Mesodermal cell (in vitro differentiated cells): ENCODE data around the gene DPCD. TPM values are rescaled to one million over a fixed set of nuclear protein-coding genes. Genes with fewer than 3 reads are reported as not detected.
A peak's percentile ranks its signal among the peaks of the same experiment; 100 is the strongest.

Experiments
- H3K27ac ChIP-seq: 2 replicates; pipeline ENCODE4 v1.7.0; 2013; ENCODE audit warnings: mild to moderate bottlenecking, low read depth, low read length, moderate library complexity; ENCODE audit not compliant: severe bottlenecking
- H3K36me3 ChIP-seq: 2 replicates; pipeline ENCODE4 v1.7.1; 2013; ENCODE audit warnings: mild to moderate bottlenecking, low read length, moderate library complexity; ENCODE audit not compliant: control insufficient read depth, insufficient read depth
- H3K4me1 ChIP-seq: one replicate; pipeline ENCODE4 v1.7.1; 2013; ENCODE audit warnings: mild to moderate bottlenecking, low read length; ENCODE audit not compliant: insufficient read depth, control insufficient read depth, poor library complexity, severe bottlenecking
- H3K4me3 ChIP-seq: 2 replicates; pipeline ENCODE4 v1.7.0; 2013; ENCODE audit warnings: low read length, control low read depth, mild to moderate bottlenecking; ENCODE audit not compliant: insufficient read depth, poor library complexity, severe bottlenecking; ENCODE audit errors: extremely low read depth
- H3K9me3 ChIP-seq: 2 replicates; pipeline ENCODE4 v1.7.1; 2013; ENCODE audit warnings: mild to moderate bottlenecking, low read length, moderate library complexity; ENCODE audit not compliant: control insufficient read depth
- WGBS, 2 experiments: methylation state at CpG; one replicate each; pipeline ENCODE4 v1.1.5; 2013; ENCODE audit warnings: missing lambda C conversion rate in 2 of 2; ENCODE audit not compliant: insufficient coverage in 2 of 2; 5-methylcytosine and 5-hydroxymethylcytosine counted together
- polyA plus RNA-seq, 2 experiments: library from polyadenylated mRNA; stranded (reverse); fragments of 50-300 nt; gene quantifications; one replicate each; pipeline ENCODE4 v1.2.3, GENCODE V29; 2013

DPCD gene
- polyA plus RNA-seq (2013, experiment 1 of 2): 41.1 TPM
- 39.3 TPM for polyA plus RNA-seq (2013, experiment 2 of 2)

DNA sequence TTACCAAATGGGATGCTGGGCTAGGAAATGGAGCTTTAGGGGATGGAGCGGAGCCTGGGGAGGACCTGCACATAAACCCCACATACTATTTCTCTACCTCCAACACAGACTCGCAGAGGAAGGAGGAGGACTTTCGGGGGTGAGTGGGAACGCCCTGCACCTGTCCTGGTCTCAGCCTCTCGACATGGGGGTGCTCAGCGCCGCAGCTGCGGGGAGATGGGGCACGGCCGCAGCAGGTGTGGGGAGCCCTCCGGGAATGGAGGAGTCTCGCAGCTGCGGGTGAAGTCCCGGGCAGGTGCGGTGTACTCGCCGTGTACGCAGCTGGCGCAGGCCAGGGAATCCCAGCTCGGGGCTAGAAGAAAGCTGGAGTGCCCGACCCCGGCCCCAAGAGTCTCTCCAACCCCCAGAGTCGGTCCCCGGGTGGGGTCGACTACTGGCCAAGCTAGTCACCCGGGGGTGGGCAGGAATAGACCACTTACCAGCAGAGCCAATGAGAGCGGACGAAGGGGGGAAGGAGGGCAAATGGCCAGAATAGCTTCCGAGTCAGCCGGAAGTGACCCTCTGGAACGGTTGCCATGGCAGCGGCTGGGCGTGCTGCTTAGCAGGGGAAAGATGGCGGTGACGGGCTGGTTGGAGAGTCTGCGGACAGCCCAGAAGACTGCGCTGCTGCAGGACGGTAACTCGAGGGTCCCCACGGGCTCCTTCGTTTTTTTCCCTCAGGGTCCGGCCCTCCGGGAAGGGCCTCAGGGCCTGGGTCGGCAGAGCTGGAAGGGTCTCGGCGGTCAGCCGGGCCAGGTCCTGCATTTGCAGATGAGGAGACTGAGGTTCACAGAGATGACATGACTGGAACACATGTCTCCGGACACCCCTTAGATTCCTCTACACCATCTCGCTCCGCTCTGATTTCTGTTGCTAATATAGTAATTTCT is at the start of gene DPCD, which contains the start of gene POLL:
Gene DPCD, plus strand, starts transcription at position 597 of the 929 bp plus-strand sequence. Its CDS starts 16 bp downstream, at position 613.
Gene POLL, minus strand, starts transcription at position 533 of the 929 bp plus-strand sequence. CDS start 897 bp downstream, outside the sequence.
- Histone ChIP-seq H3K4me1 (no peaks in the 10 kb centered on the region), H3K27ac (peak within 1 kb of the TSS; percentile 49), H3K9me3 (no peaks in the 10 kb centered on the region), H3K36me3 (peaks cover 22% of the 10 kb centered on the region), H3K4me3 (peak within 1 kb of the TSS; percentile 95)
- 0 to 1% methylated on average over 33 to 41 of the region's 50 CpGs for WGBS, 2 experiments

DNA sequence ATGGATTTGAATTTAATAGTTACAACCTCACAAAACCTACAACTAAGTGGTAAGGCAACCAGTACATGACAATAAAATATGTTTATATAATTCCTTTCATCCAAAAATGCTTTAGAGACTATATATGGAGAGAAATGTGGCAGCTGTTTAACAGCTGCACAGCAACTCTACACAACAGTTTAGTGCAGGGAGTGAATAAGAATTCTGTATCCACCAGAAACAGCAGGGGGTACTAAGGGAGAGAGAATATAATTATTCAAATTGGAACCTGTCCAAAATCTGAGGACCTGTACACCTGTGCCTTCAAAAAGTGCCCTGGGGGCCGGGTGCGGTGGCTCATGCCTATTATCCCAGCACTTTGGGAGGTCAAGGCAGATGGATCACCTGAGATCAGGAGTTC is 49.7 kb upstream of the DPCD start:
- no peak overlapping the region for H3K27ac ChIP-seq
- WGBS, 2 experiments: 84 to 100% methylated on average over 2 of the region's 2 CpGs

DNA sequence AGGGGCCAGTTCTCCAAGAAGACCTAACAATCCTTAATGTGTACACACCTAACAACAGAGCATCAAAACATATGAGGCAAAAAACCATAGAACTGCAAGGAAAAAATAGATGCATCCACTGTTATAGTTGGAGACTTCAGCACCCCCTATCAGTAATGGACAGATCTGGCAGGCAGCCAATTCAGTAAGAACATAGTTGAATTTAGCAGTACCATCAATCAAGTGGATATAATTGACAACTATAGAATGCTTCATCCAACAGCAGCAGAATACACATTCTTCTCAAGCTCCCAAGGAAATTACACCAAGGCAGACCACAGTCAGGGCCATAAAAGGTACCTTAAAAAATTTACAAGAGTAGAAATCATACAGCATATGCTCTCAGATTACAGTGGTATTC is 42.2 kb upstream of the DPCD start:
- Histone ChIP-seq H3K36me3 (peaks cover 4% of the 10 kb centered on the region), H3K4me3 (no peak overlapping the region), H3K27ac (no peak overlapping the region), H3K9me3 (no peaks in the 10 kb centered on the region), H3K4me1 (no peaks in the 10 kb centered on the region)

More for the DNA sequence above, 49.7 kb upstream of the DPCD start:
- peaks cover 11% of the 10 kb centered on the region for H3K4me1 ChIP-seq
- H3K4me3 ChIP-seq: no peak overlapping the region
- no peaks in the 10 kb centered on the region for H3K9me3 ChIP-seq
- peaks cover 23% of the 10 kb centered on the region for H3K36me3 ChIP-seq

DNA sequence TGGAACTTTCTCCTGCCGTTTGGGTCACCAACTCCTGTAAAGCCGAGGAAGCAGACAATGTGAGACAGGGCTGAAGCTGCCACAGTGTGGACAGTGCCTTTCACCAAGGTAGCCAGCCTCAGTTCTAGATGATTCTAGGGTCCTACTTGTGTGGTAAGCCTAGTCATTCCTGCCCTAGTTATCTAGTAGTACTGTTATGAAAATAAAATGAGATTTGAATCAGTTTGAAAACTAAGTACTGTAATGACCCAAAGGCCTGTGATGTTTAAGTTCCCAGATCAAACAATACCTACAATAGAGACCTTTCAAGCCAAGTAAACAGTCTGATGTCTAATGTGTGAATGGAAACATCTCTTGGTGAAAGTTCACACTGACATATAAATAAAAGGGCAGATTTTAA is 37.2 kb upstream of the DPCD start:
- WGBS, 2 experiments: 90 to 92% methylated on average over 2 of the region's 2 CpGs
- Histone ChIP-seq H3K4me1 (no peaks in the 10 kb centered on the region), H3K4me3 (no peak overlapping the region)

DNA sequence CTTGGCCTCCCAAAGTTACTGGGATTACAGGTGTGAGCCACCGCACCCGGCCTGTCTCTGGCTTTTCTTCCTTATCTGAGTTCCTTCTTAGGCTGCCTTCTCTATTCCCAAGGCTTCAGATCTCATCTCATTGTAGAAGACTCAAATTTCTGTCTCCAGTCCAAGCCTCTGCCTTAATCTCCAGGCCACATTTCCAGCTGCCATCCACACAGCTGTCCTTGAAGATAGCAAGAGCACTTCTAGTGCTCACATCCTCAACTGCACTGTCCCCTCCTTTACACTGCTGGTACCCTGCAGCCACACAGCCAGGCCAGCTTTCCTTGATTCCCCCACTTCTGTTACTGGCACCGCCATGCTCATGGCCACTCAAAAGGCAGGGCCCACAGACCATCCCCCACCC is 35.7 kb upstream of the DPCD start:
- Histone ChIP-seq H3K4me3 (no peak overlapping the region), H3K9me3 (no peaks in the 10 kb centered on the region), H3K36me3 (peaks cover 35% of the 10 kb centered on the region), H3K4me1 (no peaks in the 10 kb centered on the region), H3K27ac (no peak overlapping the region)
- 94 to 100% methylated on average over 3 of the region's 3 CpGs for WGBS, 2 experiments

More for the DNA sequence above, 37.2 kb upstream of the DPCD start:
- H3K27ac ChIP-seq: no peak overlapping the region
- no peaks in the 10 kb centered on the region for H3K9me3 ChIP-seq
- H3K36me3 ChIP-seq: peaks cover 35% of the 10 kb centered on the region

DNA sequence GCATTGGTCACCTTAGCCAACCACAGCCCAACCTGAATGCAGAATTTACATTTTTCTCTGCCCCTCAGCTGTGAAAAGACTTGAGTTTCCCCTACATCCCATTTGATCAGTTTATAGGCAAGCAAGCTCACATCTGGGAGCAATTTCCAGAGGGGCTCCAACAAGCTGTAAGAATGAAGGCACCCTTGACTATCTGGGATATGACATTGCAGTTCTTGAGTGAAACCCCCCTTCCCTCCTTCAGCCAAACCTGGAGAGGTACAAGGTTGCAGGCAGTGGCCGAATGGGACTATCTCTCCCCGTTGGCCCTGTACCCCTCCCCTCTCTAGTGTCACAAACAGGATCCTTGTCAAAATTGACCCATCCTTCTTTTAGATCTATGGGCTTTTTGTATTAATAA is 30.6 kb upstream of the DPCD start:
- 100% methylated on average over 2 of the region's 2 CpGs; no CpG with 5 or more reads in 1 of the 2 experiments for WGBS, 2 experiments
- Histone ChIP-seq H3K9me3 (no peaks in the 10 kb centered on the region), H3K4me1 (peaks cover 7% of the 10 kb centered on the region), H3K36me3 (peaks cover 20% of the 10 kb centered on the region), H3K4me3 (no peak overlapping the region), H3K27ac (no peak overlapping the region)

DNA sequence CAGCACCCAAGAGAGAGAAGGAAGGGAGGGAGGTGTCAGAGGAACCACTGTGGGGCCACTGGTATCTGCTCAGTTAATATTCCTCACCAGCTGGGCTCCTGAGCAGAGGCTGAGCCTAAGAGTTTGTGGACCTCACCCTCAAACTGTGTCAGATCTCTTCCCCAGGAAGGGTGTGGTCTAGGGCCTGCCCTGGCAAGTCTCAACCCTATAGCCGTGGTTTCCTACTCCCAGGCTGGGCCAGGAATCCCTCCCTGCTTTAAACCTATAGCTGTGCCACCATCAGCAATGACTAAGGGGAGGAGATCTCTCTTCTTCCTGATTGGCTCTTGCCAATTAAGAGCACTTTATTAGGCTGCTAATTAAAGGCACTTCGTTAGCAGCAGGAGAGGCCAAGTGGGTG is 29.9 kb upstream of the DPCD start:
- H3K4me3 ChIP-seq: no peak overlapping the region
- no peaks in the 10 kb centered on the region for H3K9me3 ChIP-seq
- H3K36me3 ChIP-seq: peaks cover 14% of the 10 kb centered on the region
- WGBS, 2 experiments: 82 to 100% methylated on average over 1 to 2 of the region's 2 CpGs
- peaks cover 7% of the 10 kb centered on the region for H3K4me1 ChIP-seq
- H3K27ac ChIP-seq: no peak overlapping the region

DNA sequence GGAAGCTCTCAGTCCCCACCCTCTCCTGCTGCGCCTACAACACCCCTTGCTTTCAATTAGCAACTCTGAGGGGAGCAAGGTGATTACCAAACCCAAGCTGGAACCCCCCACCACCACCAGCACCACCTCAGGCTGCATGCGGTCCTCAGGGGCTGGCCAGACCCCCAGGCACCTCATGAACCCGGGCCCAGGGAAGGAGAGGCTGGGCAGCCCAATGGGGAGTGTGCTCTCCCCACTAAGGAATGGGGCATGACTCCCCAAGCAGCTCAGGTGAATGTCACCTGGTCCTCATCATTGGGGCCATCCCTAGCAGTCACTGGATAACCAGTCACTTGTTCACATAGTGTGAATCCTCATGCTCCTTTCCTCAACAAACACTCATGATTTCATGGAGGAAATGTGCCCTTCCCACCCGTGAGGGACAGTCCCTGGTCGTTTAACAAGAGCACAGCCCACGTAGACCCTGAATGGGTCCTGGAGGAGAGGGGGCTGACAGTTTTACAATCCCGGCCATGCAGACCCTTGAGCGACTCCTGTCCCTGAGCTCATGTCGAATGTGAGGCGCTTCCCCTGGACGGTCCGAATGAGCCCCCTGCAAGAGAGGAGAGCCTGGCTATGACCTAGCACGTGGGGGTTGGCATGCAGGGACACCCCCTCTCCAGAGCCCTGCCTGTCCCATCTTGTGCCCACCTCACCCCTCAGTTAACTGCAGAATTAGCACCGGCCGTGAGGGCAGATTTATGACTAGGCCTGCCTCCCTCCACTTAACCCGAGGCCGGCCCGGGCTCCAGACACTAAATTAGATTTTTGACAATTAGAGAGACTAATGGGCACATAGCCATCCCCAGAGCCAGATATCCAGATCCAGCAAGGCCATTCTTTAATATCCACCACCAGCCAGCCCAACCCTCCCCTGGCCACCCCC is 29.2 kb upstream of the DPCD start:
- Histone ChIP-seq H3K27ac (no peak overlapping the region), H3K4me3 (no peak overlapping the region), H3K4me1 (peaks cover 7% of the 10 kb centered on the region), H3K9me3 (no peaks in the 10 kb centered on the region), H3K36me3 (peaks cover 7% of the 10 kb centered on the region)
- 86 to 92% methylated on average over 10 to 17 of the region's 18 CpGs for WGBS, 2 experiments

DNA sequence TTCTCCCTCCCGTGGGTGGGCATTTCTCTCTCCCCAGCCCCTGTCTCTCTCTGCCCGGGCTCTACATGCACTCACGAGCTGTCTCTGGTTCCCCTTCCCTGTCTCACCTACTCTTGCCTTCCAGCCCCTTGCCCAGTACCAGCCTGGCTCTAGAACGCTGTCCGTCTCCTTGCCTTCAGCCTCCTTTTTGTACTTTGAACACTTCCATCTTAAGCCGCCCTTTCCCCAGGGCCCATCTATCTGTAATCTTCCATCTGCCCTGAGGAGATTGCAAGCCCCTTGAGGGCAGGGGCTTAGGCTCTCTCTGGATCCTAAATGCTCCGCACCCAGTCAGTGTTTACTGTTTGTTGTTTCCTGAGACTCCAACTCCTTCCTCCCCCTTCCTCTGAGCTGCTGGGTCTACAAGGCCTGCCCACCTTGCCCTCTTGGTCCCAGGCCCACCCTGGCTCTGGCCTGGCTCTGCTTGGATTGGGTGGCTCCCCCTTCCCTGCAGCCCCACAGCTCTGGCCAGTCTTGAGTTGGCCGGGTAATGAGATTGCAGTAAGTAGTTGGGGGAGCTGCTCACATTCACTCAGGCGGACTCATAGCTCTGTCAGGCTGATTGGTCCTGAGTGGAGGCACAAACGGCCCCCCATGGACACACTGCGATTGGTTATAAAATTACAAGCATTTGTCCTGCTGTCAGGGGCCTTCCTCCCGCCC is 28.4 kb upstream of the DPCD start:
- H3K27ac ChIP-seq: no peak overlapping the region
- 92 to 97% methylated on average over 6 to 11 of the region's 12 CpGs for WGBS, 2 experiments

More for the DNA sequence above, 28.4 kb upstream of the DPCD start:
- Histone ChIP-seq H3K4me3 (no peak overlapping the region), H3K4me1 (peaks cover 7% of the 10 kb centered on the region), H3K9me3 (no peaks in the 10 kb centered on the region), H3K36me3 (no peaks in the 10 kb centered on the region)
